ENCODE results near the gene PTPRZ1.

Gene PTPRZ1

DNA sequence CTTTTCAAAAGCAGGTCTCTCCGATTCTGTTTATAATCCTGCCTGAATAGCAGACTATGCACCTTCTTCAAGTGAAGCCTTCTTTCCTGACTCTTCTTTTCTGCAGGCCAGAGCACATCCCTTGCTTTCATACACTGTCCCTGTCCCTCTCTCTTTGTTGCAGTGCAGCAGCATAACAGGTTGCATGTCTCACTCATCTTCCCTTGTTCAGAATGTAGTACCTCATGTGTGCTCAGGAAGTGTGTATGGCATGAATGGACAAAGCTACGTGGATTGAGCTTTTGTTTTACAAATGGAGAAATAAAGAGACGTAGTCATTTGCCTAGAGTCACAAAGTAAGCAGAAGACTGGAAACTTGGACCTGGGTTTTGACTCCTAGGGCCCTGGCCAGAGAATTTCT, 68.0 kb downstream of the PTPRZ1 start:
- DNase-seq = no peak

DNA sequence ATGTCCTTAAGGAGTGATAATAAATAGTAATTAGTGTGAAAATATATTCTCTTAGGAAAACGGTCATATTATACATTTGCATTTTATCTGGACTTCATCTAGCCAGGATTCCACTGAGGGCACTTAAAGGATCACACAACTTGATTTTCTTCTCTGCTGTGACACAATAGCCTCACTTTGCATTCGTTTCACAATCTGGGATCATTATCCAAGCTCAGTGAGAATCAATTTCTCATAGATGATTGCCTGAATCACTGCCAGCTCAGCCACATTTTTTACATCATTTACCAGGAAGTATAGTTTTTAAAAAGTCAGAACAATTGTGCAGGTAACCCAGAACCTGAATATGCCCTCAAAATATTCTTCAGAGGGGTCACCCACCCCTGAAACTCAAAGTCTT, 68.9 kb downstream of the PTPRZ1 start:
- DNase-seq = no peak
- in situ Hi-C loops (cut with HindIII; ENCODE audit: low pct_ligation_motif_present, low pct_unique_long_range_greater_than_20kb, low sequenced_read_pairs) = no loop called here

More for the DNA sequence above, 68.0 kb downstream of the PTPRZ1 start:
- in situ Hi-C loops (cut with HindIII; ENCODE audit: low pct_ligation_motif_present, low pct_unique_long_range_greater_than_20kb, low sequenced_read_pairs) = no loop called here

DNA sequence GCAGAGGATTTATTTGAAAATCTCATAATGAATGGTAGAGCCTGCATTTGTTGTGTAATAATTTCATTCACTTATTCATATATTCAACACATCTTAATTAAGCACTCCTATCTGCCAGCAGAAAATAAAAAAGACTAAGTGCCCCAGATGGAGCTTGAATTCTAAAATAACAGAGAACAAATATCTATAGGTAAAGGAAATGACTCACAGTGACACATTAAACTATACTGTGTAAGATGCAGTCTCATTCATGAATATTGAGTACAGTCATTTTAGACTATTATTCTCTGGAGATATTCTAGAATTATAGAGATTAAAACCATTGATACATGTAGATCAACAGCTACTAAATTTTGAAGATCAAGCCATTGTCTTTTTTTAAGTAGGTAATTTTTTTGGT, 72.1 kb downstream of the PTPRZ1 start:
- DNase-seq = no peak
- in situ Hi-C loops (cut with HindIII; ENCODE audit: low pct_ligation_motif_present, low pct_unique_long_range_greater_than_20kb, low sequenced_read_pairs) = no loop called here

DNA sequence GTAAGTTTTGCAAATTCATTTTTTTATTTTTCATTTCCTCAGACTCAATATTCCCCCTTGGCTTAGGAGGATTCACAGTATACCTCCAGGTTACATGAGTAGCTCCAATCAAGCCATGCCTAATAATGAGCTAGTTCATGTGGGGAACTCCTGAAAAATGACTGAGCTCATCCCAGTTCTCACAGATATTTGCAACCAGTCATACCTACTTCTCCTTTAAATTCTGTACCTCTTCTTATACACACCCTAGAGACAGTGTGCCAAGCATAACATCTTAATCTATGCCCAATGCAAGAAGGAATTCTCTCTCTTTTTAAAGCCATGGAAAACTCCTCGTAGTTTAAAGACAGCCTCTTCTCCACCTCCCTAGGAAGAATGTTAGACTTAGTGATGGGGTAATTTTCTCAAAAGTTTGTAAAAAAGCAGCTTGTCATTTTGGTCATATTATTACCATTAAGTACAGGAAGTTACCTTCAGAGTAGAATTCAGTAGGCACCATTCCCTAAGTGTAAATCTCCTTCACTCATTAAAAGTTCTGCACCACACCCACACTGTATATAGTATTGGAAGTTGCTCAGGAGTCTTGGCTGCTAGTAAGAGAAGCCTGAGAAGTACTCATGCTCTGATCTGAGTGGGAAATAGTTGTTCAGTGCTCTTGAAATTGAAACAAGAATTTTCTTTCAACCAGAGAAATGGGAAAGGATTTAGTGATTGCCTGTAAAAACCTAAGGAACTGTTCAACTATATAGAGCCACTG, 72.7 kb downstream of the PTPRZ1 start:
- in situ Hi-C loops (cut with HindIII; ENCODE audit: low pct_ligation_motif_present, low pct_unique_long_range_greater_than_20kb, low sequenced_read_pairs) = no loop called here

DNA sequence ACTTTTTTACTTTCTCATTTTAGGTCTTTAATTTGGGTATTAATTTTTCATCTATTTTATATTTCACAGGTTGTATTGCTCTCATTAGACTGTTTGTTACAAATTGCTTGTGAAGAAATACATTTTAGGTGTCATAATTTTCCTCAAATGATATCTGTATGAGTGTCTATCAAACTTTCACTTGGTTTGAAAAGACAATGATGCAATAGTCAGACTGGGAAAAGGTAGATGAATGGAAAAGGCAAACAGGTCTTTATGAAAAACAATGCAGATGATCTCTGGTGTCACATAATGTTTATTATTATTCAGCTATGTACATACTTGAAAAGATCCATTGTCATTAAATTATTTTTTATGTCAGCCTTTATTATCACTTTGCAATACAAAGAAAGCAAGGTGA, 80.2 kb downstream of the PTPRZ1 start:
- DNase-seq = no peak
- in situ Hi-C loops (cut with HindIII; ENCODE audit: low pct_ligation_motif_present, low pct_unique_long_range_greater_than_20kb, low sequenced_read_pairs) = no loop called here

More for the DNA sequence above, 72.7 kb downstream of the PTPRZ1 start:
- no peak for DNase-seq

DNA sequence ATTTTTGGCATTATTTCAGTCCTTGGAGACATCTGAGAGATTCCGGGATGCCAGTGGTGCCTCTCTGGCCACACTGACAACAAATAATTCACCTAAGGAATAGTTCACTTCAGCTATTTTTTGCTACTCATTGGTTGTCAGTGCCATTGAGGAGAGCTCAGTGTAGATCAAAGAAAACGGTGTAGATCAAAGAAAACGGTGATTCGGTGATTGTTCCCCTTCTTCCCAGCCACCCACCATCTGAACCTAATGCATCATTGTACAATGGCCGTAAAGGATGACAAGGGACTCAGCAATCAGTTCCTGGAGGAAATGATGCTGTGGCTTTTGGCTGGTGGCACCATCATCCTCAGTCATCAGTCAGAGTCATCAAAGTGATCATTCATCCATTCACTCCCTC, 80.6 kb downstream of the PTPRZ1 start:
- no peak for DNase-seq
- in situ Hi-C loops (cut with HindIII; ENCODE audit: low pct_ligation_motif_present, low pct_unique_long_range_greater_than_20kb, low sequenced_read_pairs) = no loop called here

DNA sequence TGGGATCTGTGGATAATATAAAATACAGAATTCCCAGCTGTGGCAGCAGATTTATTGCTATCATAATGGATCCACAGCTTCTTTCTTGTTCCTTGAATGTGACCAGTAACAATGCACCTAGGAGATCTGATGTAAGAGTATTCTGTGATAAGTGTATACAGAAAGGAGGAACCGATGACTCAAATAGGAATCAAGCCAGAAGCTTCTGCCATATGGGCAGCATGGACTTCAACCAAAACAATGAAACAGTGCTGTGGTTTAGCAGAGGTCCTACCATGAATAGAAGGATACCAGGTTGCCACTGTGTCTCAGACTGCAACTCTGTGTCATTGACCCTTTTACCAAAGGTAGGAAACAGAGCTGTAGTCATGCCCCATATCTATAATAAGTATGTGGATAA, 81.8 kb downstream of the PTPRZ1 start:
- in situ Hi-C loops (cut with HindIII; ENCODE audit: low pct_ligation_motif_present, low pct_unique_long_range_greater_than_20kb, low sequenced_read_pairs) = no loop called here
- DNase-seq = no peak

DNA sequence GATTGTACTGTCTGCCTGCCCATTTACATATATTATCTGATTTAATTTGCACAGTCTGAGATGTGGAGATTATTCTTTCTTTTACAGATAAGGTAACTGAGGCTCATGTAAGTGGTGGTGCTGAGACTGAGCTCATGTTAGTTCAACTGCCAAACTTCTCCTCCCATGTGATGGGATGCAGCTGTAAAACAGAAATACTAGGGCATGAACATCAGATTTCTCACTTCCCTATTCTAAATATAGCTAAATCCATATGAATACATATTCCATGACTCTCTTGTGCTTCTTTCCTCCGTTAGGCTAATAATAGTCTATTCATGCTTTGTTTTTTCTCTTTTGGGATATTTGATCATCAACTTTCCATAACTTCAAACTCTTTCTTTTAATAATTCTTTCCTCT, 84.7 kb downstream of the PTPRZ1 start:
- in situ Hi-C loops (cut with HindIII; ENCODE audit: low pct_ligation_motif_present, low pct_unique_long_range_greater_than_20kb, low sequenced_read_pairs) = no loop called here
- DNase-seq = no peak

DNA sequence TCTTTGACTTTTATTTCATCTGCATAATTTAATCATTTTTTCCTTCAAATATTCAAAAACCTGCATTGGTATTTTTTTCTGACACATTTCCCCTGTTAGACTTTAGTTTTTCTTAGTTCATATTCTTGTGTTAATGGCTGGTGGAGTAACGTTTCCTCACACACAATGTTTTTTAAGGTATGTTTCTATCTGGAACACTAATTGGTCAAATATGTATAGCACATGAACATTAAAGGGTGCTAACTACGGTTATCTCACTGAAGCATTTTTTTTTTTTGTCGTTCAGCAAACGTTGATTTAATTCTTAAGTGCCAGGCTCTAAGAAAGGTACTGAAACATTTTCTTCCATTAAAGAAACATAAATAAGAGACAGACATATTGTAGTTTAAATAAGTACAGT, 87.7 kb downstream of the PTPRZ1 start:
- in situ Hi-C loops (cut with HindIII; ENCODE audit: low pct_ligation_motif_present, low pct_unique_long_range_greater_than_20kb, low sequenced_read_pairs) = no loop called here
- DNase-seq = no peak

DNA sequence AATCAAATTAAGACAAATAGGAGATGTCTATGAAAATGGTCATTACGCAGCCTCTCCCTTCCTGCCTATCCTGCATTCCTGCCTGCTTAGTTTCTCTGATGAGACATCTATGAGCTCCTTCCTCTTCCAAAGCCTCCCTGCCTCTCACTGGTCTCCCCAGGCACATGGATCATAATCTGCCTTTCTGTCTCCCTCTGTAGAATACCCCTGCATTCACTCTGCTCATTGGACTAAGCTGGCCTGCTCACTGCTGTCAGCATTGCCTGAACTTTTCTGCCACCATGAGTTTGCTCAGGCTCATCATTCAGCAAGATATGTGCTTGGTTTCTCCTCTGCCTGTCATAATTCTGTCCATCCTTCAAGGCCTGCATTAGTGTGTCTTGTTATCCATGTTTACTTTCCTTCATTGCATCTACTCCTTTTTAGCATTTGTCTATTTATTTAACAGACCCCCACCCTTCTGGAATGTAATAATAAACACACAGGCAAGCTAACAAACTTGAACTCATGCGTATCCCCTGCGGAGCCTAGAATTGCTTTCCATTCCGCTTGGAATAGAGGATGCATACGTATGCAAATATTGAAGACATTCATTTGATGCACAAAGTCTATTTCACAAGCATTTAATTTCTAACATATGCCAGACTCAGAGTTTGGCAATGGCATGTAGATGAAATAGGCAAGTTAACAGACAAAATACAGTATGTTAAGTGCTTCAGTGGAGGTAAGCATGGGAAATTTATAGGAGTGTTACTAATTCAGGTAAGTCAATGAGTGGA, 88.3 kb downstream of the PTPRZ1 start:
- in situ Hi-C loops (cut with HindIII; ENCODE audit: low pct_ligation_motif_present, low pct_unique_long_range_greater_than_20kb, low sequenced_read_pairs) = no loop called here

DNA sequence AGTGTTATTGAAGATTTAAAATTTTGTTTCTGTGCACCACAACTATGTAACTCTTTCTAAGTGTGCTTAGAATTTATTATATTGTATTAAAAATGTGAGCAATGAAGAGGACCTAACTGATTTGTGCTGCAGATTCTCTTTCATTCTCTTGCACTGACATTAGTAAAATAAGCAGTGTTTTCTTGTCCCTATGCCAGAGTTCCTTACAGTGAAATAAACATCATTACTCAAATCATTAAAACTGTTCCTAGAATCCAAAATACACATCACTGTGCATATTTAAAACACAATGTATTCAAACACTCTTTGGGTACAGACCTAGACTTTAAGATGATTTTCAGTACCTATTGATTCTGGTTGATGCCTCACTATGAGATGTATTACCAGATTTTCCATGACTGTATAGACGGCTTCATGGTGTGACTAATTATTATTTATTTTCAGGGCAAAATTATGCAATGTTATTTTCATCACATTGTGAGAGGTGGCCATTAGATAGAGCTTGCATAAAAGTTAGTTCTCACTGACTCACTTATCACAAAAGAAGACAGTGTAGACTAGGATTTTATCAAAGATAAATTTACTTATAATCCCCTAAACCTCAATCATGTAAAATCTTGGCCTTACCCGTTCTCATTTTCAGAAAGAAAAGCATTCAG, 93.4 kb downstream of the PTPRZ1 start:
- in situ Hi-C loops (cut with HindIII; ENCODE audit: low pct_ligation_motif_present, low pct_unique_long_range_greater_than_20kb, low sequenced_read_pairs) = no loop called here
- DNase-seq = no peak

More for the DNA sequence above, 88.3 kb downstream of the PTPRZ1 start:
- DNase-seq = peak; percentile 38

DNA sequence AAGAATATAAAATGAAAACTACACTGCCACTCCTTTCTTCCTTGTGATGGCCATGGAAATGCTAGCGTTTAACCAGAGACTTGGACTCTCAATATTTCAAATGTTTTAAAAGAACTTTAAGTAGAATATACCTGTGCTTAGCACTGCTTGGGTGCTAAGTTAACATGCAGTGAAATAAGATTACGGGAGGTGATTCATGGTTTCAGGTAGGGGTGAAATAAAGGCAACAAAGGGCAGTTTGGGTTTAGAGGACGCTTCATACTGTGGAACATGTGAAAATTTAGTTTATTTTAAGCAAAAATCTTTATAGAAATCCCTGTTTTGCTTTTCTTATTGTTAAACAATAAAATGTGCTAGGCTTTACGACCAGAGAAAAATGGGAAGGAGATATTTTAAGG, 94.0 kb downstream of the PTPRZ1 start:
- in situ Hi-C loops (cut with HindIII; ENCODE audit: low pct_ligation_motif_present, low pct_unique_long_range_greater_than_20kb, low sequenced_read_pairs) = no loop called here
- DNase-seq = no peak

DNA sequence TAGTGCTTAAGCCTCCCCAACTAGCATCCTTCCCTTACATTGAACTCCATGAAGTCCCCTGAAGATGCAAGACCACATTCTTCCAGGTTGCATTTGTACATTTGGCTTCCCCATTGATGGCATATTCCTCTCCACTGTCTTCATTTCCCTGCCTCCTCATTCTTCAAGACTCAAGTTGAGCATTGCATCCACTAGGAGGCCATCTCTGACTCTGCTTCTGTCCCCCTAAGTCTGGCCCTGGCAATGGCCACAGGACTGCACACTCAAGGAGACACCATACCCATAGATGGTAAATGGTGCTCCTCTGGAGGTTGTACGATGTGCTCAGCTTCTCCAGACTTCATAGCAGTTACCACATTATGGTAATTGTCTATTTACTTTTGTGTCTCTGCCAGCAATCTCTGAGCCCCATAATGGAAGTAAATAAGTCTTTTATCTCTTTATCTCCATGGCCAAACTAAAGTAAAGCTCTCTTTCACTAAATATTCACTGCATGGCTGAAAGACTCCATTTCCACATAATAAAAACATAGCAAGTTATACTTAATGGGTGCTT, 112.6 kb downstream of the PTPRZ1 start:
- no peak for DNase-seq
- in situ Hi-C loops (cut with HindIII; ENCODE audit: low pct_ligation_motif_present, low pct_unique_long_range_greater_than_20kb, low sequenced_read_pairs) = no loop called here

DNA sequence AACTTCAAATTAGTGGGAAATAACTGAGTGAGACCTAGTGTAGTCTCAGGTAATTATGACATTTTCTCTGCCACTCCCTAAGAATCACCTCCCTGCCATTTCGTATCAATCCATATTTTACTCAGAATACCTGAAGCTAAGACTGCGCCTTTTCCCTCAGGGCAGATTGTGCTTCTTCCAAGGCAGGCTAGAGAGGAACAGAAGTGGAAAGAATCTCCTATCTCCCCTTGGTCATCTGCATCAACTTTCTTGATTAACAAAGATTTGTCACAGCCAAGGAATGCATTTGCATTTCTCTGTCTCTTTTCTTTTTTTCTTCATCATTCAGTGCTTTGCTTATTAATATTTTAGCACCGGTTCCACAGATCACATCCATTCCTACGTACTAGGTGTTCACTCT, 119.1 kb downstream of the PTPRZ1 start:
- in situ Hi-C loops (cut with HindIII; ENCODE audit: low pct_ligation_motif_present, low pct_unique_long_range_greater_than_20kb, low sequenced_read_pairs) = no loop called here
- no peak for DNase-seq

DNA sequence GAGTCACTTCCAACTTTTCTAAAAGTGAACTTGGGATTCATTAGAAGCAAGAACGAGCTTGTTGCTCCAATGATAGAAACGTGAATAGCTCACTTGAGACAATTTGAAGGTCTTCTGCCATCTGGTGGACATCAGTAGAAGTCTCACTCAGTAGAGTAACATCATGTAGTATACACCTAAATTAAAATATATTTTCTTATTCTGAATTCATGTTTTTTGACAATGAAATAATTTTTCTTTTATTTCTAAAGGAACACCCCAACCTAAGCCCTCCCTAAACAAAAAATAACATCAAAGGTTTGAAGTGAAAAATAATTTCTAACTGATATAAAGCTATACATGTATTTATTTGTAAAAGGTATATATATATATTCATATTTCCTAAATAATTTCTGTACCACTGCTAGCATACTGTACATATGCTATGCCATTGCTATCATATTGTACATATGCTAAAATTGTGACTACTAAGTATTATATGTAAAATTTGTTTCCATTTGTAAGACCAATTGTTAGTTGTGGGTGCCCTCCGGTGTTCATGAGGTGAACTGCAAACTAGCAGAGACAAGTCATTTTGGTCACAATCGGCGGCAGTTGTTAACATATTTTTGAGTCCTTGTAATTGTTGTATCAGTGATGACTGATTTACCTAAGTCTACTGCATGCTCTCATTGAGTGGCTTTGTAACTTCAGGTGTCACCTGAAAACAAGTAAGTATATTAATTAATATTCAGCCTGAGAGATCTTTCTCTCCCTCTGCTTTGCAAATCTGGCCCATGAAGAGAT, 121.9 kb downstream of the PTPRZ1 start:
- in situ Hi-C loops (cut with HindIII; ENCODE audit: low pct_ligation_motif_present, low pct_unique_long_range_greater_than_20kb, low sequenced_read_pairs) = no loop called here
- DNase-seq = peak; percentile 83

DNA sequence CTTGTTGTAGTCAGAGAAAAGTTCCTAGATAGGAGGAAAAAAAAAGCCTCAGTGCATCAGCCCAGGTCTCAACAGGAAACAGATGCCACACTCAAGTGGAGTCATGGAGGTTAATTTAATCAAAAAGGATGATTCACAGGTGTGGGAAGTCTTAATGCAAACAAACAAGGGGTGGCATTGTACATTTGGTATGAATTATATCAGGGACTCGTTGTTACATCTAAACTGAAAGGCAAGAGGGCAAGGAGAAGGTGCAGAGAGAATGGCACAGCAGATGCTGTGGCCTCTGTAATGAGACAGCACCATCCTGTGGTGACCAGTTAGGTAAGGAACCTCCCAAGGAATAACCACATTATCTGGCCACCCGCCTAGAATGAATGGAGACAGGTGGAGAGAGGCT, 133.7 kb downstream of the PTPRZ1 start:
- in situ Hi-C loops (cut with HindIII; ENCODE audit: low pct_ligation_motif_present, low pct_unique_long_range_greater_than_20kb, low sequenced_read_pairs) = no loop called here
- no peak for DNase-seq

DNA sequence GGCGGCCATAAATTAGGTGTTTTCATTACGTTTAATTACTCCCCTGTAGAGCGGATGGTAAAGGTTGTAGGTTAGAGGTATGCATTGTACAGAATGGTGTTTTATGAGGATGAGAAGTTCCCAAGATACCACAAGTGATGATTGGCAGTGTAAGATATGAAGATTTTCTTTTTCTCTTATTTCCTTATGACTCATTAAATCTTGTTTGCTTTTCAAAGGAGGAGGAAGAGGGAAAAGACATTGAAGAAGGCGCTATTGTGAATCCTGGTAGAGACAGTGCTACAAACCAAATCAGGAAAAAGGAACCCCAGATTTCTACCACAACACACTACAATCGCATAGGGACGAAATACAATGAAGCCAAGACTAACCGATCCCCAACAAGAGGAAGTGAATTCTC, 137.2 kb downstream of the PTPRZ1 start:
- in situ Hi-C loops (cut with HindIII; ENCODE audit: low pct_ligation_motif_present, low pct_unique_long_range_greater_than_20kb, low sequenced_read_pairs) = no loop called here
- DNase-seq = no peak

DNA sequence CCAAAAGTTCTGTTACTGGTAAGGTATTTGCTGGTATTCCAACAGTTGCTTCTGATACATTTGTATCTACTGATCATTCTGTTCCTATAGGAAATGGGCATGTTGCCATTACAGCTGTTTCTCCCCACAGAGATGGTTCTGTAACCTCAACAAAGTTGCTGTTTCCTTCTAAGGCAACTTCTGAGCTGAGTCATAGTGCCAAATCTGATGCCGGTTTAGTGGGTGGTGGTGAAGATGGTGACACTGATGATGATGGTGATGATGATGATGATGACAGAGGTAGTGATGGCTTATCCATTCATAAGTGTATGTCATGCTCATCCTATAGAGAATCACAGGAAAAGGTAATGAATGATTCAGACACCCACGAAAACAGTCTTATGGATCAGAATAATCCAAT, 140.1 kb downstream of the PTPRZ1 start:
- in situ Hi-C loops (cut with HindIII; ENCODE audit: low pct_ligation_motif_present, low pct_unique_long_range_greater_than_20kb, low sequenced_read_pairs) = no loop called here

DNA sequence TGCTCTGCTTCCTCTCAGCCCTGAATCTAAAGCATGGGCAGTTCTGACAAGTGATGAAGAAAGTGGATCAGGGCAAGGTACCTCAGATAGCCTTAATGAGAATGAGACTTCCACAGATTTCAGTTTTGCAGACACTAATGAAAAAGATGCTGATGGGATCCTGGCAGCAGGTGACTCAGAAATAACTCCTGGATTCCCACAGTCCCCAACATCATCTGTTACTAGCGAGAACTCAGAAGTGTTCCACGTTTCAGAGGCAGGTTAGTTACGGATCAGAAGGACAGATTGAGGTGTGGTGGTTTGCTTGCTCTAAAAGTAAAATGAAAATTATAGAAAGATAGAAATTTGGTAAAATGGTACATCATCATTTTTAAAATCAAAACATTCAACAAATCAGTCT, 140.7 kb downstream of the PTPRZ1 start:
- in situ Hi-C loops (cut with HindIII; ENCODE audit: low pct_ligation_motif_present, low pct_unique_long_range_greater_than_20kb, low sequenced_read_pairs) = no loop called here
- DNase-seq = no peak

More for the DNA sequence above, 140.1 kb downstream of the PTPRZ1 start:
- no peak for DNase-seq
